Measurements from ENCODE around the gene AKAP13.

The AKAP13 gene

DNA sequence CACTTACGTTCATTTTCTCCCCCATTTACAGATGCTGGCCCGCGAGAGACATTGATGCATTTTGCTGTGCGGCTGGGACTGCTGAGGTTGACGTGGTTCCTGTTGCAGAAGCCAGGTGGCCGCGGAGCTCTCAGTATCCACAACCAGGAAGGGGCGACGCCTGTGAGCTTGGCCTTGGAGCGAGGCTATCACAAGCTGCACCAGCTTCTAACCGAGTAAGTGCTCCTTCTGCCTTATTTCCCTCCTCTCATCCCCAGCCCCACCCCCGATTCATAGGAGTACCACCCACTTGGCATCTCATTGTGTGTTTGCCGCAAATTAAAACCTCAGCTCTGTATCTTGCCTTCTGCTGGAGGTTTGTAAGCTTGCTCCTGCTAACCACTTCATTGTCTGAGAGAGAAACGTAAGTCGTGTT lies 163.3 kb downstream of the AKAP13 start:
- DNase-seq, result no peak

DNA sequence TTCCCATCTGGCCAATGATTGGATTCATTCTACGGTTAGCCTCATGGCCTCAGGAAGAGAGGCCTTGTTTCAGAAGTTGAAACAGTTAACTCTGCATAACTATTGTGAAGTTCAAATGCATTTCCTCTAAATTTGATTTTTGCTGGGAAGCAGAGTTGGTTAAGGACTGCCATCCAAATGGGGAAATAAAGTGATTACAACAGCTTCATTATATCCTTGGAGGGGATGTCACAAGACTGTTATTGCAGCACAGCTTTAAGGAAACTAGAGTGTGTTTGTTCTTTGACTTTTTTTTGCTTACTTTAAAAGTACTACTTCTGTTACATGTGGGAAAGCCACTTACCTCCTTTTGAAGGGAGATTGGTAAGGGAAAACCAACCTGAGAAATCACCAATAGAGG lies 164.8 kb downstream of the AKAP13 start:
- DNase-seq, result peak; percentile 91 to 92

DNA sequence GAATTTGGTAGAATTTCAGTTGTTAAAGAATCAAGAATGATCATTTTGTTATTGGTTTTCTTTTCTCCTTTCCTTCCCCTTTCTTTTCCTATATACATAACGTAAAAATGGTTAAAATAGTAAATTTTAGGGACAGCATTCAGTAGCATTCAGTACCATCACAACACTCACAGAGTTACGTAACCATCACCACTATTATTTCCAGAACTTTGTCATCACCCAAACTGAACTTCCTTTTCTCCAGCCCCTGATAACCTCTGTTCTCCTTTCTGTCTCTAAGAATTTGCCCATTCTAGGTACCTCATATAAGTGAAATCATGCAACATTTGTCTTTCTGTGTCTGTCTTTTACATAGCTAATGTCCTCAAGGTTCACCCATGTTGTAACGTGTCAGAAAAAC lies 165.3 kb downstream of the AKAP13 start:
- peak; percentile 87 to 88 for DNase-seq

DNA sequence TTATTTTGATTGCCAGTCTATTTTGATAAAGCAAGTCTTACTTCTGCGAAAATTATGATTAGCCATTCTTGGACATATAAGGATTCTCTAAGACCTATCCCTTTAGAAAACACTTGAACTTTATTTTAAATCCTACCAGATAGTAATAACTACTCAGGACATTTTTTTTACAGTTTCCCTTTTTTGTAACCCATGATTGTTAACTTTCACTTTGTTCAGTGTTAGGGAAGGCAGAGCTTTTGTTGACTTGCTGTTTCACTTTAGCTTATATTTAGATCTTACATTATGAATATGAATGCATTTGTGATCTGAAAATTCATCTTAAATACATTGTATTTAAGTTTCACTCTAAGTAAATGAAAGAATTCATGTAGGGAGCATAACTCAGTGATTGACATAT lies 167.0 kb downstream of the AKAP13 start:
- no peak for DNase-seq

DNA sequence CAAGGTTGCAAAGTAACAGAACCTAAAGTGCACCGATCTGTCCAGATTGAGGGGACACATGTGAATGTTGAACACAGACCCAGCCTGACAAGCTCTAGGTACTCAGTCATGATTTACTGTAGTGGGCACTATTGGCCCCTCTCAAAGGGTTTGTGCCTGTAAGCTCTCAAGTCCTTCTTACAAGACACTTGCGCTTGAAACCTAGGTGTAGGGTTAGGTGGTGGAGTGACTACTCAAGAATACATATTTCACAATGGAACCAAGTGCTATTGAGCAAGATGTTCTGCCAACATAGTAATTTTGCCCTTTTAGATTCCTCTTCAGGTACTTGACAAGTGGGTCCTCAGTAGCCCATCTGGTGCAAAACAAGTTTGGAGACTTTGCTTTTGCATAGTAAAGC lies 169.9 kb downstream of the AKAP13 start:
- peak; percentile 21 to 27 for DNase-seq

DNA sequence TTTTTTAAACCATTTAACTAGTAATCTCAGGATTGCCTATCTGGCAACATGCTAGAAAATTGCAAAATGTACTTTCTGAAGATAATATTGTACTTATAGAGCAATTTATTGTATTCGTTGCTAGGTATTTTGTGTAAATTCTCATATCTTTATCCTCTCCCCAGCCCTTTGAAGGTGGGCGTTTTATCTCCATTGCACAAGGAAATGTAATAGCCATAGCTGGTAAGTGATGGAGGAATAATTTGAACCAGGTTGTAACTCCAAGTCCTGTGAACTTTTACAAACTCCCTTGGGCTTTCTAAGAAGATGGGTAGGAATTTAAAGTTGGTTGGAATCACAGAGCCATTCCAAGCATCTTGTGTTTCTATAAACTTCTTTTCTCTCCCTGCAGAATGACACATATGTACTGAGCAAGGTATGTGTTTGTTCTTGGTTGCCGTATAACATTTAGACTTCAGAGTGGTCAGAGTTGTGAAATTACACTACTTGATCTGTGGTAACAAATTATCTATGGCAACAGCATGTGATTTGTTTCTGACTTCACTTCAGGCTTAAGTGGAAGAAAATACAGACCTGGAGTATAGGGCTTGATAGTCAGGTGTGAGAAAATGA lies 170.9 kb downstream of the AKAP13 start:
- peak; percentile 22 to 43 for DNase-seq

DNA sequence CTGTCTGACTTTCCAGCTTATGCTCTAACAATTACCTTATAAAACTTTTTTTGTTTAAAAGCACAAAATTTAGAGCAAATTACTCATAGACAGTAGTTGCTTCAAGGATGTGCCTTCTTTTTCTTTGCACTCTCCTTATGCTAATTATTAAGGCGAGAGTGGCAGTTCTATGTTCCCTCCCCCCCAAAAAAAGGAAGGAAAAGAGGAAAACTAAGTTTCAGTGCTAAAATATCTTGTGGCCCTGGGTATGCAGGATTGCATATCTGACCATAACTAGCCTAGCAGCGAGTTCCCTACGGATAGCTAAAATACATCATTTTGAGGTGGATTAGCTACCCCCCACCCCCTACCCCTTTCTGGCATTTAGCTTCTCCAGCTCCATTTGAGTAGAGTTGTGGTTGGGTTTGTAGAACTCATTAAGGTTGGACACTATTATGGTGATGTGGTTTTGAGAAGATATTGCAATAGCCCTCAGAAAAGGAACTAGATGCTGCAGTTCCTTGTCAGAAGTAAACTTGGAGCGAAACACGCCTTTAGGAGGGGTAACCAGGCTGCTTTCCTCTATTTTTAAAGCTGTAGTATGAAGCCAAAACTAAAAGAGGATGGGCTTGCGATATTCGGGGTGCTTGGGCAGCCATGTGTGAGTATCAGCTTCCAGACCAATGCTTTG lies 174.6 kb downstream of the AKAP13 start:
- DNase-seq, result peak; percentile 90 to 94

DNA sequence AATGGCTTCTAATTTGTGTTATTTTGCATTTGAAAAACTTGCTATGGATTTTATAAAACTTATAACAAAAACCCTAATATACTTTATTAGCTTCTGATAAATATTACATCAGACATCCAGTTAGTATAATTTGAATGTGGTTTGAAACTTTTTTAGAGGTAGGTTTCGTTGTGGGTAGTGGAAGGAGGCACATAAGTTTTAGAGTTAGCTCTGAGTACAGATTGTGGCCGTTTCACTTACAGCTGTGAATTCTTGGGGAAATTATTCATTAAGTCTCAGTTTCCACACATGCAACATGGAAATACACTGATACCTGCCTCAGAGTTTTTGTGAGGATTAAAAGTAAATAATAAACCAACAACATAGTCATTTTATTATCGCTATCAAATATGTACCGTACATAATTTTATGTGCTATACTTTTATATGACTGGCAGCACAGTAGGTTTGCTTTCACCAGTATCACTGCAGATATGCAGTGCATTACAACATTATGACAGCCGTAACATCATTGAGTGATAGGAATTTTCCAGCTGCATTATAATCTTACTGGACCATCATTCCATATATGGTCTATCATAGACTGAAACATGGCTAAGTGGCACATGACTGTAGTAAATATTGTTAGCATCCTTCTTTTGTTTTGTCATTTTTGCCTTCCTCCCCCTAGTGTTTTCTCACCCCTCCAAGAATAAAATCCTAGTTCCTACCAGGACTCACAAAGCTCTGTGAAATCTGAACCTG lies 175.6 kb downstream of the AKAP13 start:
- DNase-seq, result no peak

DNA sequence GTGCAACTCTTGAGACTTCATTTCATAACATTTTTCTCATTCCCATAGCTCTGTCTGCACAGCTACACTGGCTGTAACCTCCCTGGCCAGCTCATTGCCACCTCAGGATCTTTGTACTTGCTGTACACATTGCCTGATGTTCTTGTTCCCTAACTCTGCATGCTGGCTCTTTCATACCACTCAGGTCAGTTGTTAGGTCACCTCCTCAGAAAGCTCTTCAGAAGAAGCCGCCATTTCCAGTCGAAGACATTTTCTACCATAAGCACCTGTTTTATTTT lies 176.2 kb downstream of the AKAP13 start:
- DNase-seq, result peak in 1 of 2 experiments; percentile 23

DNA sequence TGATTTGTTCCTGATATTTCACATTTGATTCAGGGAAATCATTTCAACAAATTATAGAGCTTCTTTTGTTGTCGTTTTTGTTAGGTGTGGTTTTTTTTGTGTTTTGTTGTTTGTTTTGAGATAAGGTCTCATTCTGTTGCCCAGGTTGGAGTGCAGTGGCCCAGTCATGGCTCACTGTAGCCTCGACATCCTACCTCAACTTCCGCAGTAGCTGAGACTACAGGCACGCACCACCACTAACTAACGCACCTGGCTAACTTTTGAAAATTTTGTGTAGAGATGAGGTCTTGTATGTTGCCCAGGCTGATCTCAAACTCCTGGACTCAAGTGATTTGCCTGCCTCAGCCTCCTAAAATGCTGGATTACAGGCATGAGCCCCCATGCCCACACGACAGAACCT lies 177.0 kb downstream of the AKAP13 start:
- DNase-seq, result no peak

DNA sequence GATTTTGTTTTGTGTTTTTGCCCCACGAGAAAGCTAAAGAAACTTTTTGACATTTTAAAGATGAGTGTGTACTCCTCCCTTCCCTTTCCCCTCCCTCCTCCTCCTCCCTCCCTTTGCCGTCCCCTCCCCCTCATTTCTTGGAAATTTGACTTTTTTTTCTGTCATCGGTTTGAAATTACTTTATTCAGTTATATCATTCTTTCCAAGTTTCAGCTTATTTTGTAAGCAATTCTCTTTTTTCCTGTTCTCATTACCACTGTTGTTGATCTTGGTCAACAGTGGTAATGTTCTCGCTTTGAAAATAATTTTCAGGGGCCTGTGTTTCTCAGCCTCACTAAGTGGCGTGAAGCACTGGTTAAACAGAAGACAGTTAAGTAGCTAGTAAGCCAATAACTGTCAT lies 178.4 kb downstream of the AKAP13 start:
- DNase-seq, result no peak

DNA sequence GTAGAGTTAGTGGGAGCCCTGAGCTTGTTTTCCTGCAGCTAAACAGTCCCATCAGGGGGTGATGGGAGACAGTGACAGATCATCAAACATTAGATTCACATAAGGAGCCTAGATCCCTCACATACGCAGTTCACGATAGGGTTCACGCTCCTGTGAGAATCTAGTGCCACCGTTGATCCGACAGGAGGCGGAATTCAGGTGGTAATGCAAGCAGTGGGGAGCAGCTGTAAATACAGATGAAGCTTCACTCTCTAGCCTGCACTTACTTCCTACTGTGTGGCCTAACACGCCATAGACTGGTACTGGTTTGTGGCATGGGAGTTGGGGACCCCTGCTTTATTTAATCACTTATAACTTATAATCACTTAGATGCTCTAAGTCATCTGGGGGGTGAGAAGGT lies 179.1 kb downstream of the AKAP13 start:
- no peak for DNase-seq

DNA sequence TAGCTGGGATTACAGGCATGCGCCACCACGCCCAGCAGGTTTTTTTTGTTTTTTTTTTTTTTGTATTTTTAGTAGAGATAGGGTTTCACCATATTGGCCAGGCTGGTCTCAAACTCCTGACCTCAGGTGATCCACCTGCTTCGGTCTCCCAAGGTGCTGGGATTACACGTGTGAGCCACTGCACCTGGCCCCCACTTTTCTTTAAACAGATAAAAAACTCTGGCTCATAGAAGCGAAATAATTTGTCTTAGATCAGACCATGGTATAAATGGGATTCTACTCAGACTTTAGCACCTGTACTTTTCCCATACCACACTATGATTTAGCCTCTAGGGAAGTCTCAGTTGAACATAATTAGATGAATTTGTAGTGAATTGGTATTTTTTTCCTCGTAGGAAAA lies 182.4 kb downstream of the AKAP13 start:
- no peak for DNase-seq

DNA sequence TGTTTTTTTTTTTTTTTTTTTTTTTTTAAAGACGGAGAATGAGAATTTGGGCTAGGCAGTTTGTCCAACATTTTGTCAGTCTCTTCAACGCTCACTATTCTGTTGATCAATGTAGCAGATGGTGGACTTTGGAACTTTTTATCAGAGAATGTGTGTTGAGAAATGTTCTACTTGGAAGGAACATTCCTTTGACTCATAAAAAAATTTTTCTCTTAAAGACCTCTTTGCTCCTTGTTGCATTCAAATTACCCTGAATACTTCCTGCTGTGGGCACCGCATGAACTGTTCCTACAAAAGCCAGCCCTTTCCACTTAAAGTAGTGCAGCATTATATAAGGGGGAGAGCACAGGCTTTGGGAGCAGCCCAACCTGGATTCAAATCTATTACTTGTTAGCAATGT lies 182.9 kb downstream of the AKAP13 start:
- DNase-seq, result no peak

DNA sequence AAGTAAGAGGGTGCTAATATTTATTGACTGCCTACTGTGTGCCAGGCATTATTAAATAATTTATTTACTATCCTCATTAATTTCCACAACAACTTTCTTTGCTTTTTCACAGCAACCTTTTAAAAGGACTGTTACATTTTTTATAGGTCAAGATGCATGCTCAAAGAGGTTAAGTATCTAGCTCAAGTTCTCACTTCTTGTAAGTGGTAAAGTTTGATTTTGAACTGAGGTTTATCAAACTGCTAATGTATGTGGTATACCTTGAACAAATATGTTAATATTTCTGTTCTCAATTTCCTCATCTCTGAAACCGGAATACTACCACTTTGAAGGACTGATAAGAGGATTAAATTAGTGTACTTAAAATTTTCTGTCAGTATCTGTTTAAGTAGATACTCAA lies 183.3 kb downstream of the AKAP13 start:
- DNase-seq, result no peak

DNA sequence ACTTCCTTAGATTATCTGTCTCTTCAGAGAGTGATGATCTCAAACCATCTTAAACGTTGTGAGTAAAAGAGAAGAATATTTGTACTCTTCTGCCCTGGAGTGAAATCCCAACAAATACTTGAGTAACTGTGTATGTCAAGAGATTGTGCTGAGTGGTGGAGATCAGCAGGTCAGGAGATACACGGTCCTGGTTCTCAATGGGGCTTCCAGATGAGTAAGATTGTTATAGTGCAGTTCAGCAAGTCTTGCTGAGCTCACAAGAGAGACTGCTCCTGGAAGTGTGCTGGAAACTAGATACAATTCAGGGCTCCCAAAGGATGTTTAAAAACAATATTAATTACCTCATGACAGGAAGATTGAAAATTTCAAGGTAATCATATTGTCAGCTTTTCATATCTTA lies 184.3 kb downstream of the AKAP13 start:
- no peak for DNase-seq

DNA sequence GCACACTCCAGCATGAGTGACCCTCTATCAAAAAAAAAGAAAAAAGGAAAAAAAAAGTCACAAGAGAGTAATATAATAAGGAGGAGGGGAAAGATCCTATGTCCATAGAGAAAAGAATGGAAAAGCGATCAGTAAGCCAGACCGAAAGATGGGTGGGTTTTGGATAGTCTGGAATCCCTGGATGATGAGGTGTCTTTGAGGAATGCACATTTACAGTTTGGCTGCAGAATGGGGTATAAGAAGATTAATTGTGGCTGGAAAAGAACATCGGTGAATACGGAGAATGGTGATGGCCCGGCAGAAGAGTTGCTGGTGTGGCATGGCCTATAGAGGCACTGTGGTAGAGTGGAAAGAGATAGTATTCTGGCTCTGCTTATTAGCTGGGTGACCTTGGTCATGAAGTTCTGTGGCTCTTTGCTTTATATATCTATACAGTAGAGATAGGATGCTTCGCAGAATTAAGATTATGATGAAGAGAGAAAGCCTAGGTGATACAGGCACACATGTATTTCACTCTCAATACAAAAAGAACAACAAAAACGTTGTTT lies 187.9 kb downstream of the AKAP13 start:
- DNase-seq, result no peak

DNA sequence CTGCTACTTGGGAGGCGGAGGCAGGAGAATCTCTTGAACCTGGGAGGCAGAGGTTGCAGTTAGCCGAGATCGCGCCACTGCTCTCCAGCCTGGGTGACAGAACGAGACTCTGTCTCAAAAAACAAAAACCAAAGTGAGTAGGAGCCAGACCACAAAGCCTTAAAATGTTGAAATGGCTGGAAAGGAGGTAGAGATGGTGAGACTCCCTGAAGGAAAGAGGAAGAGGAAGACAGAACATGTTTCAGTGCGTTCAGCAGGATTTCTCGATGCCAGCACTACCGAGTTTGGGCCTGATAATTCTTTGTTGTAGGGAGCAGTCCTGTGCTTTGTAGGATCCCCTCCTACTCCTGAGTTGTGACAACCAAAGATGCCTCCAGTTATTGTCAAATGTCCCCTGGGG lies 189.9 kb downstream of the AKAP13 start:
- DNase-seq, result no peak

DNA sequence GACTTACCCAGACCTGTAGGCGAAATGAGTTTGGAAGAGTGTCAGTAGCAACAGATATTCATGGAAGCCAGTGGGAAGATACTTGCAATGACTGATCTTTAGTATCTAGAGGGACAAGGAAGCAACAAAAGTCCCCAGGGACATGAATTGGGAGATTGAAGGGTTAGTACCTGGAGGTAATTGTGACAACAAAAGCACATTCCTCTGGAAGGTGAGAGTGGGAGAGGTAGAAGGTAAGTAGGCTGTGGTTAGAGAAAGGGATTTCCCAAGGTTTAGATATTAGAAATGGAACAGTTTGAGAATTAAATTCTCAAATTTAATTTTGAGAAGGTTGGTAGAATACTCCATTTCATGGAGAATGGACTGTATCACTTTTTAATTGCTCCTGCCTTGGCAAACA lies 191.4 kb downstream of the AKAP13 start:
- DNase-seq, result no peak

DNA sequence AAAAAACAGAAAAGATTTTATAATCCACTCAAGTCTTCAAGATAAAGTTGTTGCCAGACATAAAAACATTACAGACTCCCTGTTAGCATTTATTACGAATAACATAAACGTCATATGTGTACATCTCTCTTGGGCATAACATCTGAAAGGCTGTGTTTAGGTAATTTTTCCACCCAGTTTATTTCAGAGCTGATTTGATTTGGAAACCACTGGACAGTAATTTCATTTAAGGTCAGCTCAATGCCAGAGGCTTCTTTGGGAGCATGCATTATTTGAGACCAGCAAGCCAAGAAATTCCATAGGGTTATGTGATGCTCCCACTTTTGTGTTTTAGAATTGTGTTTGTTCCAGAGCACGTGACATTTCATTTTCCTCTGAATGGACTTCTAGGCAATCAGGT lies 196.0 kb downstream of the AKAP13 start:
- no peak for DNase-seq

DNA sequence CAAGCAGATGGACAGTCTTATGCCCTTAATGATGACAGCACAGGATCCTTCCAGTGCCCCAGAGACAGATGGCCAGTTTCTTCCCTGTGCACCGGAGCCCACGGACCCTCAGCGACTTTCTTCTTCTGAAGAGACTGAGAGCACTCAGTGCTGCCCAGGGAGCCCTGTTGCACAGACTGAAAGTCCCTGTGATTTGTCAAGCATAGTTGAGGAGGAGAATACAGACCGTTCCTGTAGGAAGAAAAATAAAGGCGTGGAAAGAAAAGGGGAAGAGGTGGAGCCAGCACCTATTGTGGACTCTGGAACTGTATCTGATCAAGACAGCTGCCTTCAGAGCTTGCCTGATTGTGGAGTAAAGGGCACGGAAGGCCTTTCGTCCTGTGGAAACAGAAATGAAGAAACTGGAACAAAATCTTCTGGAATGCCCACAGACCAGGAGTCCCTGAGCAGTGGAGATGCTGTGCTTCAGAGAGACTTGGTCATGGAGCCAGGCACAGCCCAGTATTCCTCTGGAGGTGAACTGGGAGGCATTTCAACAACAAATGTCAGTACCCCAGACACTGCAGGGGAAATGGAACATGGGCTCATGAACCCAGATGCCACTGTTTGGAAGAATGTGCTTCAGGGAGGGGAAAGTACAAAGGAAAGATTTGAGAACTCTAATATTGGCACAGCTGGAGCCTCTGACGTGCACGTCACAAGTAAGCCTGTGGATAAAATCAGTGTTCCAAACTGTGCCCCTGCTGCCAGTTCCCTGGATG lies 198.7 kb downstream of the AKAP13 start:
- no peak for DNase-seq

DNA sequence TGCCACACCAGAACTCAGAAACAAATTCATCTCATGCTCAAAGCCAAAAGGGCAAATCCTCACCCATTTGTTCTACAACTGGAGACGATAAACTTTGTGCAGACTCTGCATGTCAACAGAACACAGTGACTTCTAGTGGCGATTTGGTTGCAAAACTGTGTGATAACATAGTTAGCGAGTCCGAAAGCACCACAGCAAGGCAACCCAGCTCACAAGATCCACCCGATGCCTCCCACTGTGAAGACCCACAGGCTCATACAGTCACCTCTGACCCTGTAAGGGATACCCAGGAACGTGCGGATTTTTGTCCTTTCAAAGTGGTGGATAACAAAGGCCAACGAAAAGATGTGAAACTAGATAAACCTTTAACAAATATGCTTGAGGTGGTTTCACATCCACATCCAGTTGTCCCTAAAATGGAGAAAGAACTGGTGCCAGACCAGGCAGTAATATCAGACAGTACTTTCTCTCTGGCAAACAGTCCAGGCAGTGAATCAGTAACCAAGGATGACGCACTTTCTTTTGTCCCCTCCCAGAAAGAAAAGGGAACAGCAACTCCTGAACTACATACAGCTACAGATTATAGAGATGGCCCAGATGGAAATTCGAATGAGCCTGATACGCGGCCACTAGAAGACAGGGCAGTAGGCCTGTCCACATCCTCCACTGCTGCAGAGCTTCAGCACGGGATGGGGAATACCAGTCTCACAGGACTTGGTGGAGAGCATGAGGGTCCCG lies 199.7 kb downstream of the AKAP13 start:
- no peak for DNase-seq

DNA sequence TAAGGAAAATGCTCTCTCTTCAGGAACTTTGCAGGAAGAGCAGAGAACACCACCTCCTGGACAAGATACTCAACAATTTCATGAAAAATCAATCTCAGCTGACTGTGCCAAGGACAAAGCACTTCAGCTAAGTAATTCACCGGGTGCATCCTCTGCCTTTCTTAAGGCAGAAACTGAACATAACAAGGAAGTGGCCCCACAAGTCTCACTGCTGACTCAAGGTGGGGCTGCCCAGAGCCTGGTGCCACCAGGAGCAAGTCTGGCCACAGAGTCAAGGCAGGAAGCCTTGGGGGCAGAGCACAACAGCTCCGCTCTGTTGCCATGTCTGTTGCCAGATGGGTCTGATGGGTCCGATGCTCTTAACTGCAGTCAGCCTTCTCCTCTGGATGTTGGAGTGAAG lies 200.5 kb downstream of the AKAP13 start:
- DNase-seq, result no peak
